SH-SY5Y (cell line): ENCODE measurements around the gene AGTR1.

Experiments
- GATA2 ChIP-seq: IDR thresholded peaks from 2 replicates; pipeline ENCODE4 v1.6.1; 2011; ENCODE audit warnings: mild to moderate bottlenecking, low read depth, low read length
- GATA3 ChIP-seq: IDR thresholded peaks from 2 replicates; pipeline ENCODE4 v1.6.1; 2011; ENCODE audit warnings: low read depth, mild to moderate bottlenecking, low read length, moderate library complexity

GRCh38 chr3:148707601-148708380, 10.1 kb downstream of the AGTR1 start:
- TF ChIP-seq GATA3 = no peak
- no peak for TF ChIP-seq GATA2
